Mammary epithelial cell (primary cell): ENCODE data around the gene PRPF19.

Experiments
- EZH2 ChIP-seq: IDR thresholded peaks from 2 replicates; pipeline ENCODE4 v1.6.1; 2012; ENCODE audit warnings: low read length, inconsistent platforms, borderline replicate concordance
- TF ChIP-seq, protein P1 (sequence below), 2 donors: IDR thresholded peaks in 1 of 2; conservative IDR thresholded peaks in 1 of 2; 2 replicates each; pipeline ENCODE4 v1.5.1; 2011 to 2012; ENCODE audit warnings: inconsistent platforms in 2 of 2, low read length in 2 of 2, mild to moderate bottlenecking in 2 of 2, control low read depth in 1 of 2, low read depth in 1 of 2; ENCODE audit not compliant: insufficient read depth in 1 of 2; ENCODE audit errors: extremely low read depth in 1 of 2

DNA sequence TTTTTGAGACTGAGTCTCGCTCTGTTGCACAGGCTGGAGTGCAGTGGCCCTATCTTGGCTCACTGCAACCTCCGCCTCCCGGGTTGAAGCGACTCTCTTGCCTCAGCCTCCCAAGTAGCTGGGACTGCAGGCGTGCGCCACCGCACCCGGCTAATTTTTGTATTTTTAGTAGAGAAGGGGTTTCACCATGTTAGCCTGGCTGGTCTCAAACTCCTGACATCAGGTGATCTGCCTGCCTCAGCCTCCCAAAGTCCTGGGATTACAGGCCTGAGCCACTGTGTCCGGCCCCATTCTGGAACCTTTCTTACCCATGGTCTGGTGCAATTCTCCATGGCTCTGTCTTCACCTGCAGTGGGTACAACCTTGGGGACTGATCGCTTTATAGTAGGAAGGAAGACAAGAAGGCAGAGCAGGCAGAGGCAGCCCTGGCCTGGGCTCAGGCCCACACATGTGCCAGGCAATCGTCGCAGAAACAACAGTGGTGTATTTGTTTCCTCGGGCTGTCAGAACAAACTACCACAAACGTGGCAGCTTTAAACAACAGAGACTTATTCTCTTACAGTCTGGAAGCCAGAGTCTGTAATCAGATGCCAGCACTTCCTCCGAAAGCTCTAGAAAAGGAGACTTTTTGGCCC, 46.7 kb downstream of the PRPF19 start:
- TF ChIP-seq, protein P1, sequence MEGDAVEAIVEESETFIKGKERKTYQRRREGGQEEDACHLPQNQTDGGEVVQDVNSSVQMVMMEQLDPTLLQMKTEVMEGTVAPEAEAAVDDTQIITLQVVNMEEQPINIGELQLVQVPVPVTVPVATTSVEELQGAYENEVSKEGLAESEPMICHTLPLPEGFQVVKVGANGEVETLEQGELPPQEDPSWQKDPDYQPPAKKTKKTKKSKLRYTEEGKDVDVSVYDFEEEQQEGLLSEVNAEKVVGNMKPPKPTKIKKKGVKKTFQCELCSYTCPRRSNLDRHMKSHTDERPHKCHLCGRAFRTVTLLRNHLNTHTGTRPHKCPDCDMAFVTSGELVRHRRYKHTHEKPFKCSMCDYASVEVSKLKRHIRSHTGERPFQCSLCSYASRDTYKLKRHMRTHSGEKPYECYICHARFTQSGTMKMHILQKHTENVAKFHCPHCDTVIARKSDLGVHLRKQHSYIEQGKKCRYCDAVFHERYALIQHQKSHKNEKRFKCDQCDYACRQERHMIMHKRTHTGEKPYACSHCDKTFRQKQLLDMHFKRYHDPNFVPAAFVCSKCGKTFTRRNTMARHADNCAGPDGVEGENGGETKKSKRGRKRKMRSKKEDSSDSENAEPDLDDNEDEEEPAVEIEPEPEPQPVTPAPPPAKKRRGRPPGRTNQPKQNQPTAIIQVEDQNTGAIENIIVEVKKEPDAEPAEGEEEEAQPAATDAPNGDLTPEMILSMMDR (conservative IDR thresholded peaks at IDR 0.05 in 1 of 2, IDR thresholded peaks at IDR 0.05 in 1 of 2; ENCODE audit: extremely low read depth in 1 of 2, insufficient read depth in 1 of 2, low read depth in 1 of 2, low read length in 2 of 2) = no peak
- TF ChIP-seq EZH2 = no peak
